HG03558 (cell line): ENCODE results near the gene AKAP13.
A peak's percentile ranks its signal among the peaks of the same experiment; 100 is the strongest.

ENCODE experiments used
- ATAC-seq: cut with Tn5 transposase; IDR thresholded peaks from one replicate; pipeline ENCODE4 v1.9.1; 2021; ENCODE audit warnings: moderate number of reproducible peaks; ENCODE audit not compliant: unreplicated experiment; ENCODE audit errors: extremely low read depth

The AKAP13 gene

GRCh38 chr15:85709250-85709649 lies 328.8 kb downstream of the AKAP13 start:
- no peak for ATAC-seq

DNA sequence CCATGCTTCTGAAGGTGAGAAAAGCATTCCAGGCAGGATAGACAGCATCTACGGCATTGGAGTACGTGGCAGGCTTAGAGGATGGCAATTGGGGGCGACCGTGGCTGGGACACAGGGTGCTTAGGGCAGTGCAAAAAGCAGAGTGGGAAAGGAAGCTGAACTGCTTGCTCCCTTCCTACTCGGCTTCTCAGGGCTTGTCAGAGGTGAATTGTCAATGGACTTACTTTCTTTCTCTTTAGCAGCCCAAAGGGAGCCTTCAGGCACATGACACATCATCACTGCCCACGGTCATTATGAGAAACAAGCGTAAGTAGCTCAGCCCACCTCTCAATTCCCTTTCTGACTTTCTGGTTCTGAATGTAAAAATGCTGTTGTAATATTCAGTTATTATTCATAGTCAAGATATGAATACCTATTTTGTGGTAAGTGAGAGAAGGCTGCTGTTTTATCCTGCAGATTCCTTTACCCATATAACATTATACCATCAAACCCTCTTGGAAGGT lies 330.0 kb downstream of the AKAP13 start:
- peak; percentile 50 for ATAC-seq

GRCh38 chr15:85711580-85712192 lies 331.3 kb downstream of the AKAP13 start:
- no peak for ATAC-seq

DNA sequence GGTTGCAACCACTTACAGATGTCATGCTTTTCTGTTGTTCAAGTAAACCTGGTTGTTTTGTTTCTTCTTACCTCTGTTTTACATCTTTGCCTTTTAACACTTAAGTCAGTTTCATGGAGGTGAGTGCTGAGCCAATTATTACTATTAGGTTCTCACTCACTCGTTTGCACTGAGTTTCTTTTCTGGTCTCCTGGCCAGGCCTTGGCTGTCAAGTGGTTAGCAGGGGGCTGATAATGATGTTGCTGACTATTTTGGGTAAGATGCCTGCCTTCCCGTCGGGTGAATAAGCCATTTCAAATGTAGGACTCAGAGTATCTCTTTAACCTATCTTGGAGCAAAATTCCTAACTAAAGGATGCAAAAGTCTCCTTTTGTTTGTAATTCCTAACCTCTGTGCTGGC lies 335.9 kb downstream of the AKAP13 start:
- no peak for ATAC-seq

- no peak for ATAC-seq
Measured at GRCh38 chr15:85717212-85717611, 336.8 kb downstream of the AKAP13 start.

- ATAC-seq, result no peak
Measured at GRCh38 chr15:85718271-85718971, 338.0 kb downstream of the AKAP13 start.

DNA sequence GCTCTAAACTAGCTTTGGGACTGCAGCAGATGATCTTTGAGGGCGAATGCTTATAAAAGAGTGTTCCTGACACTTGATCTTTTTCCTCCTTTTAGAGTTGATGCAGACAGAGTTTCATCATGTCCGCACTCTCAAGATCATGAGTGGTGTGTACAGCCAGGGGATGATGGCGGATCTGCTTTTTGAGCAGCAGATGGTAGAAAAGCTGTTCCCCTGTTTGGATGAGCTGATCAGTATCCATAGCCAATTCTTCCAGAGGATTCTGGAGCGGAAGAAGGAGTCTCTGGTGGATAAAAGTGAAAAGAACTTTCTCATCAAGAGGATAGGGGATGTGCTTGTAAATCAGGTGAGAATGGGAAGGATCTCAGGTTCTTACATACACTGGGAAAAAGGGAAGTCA lies 338.6 kb downstream of the AKAP13 start:
- no peak for ATAC-seq

GRCh38 chr15:85722374-85723152 lies 342.2 kb downstream of the AKAP13 start:
- ATAC-seq, result no peak

DNA sequence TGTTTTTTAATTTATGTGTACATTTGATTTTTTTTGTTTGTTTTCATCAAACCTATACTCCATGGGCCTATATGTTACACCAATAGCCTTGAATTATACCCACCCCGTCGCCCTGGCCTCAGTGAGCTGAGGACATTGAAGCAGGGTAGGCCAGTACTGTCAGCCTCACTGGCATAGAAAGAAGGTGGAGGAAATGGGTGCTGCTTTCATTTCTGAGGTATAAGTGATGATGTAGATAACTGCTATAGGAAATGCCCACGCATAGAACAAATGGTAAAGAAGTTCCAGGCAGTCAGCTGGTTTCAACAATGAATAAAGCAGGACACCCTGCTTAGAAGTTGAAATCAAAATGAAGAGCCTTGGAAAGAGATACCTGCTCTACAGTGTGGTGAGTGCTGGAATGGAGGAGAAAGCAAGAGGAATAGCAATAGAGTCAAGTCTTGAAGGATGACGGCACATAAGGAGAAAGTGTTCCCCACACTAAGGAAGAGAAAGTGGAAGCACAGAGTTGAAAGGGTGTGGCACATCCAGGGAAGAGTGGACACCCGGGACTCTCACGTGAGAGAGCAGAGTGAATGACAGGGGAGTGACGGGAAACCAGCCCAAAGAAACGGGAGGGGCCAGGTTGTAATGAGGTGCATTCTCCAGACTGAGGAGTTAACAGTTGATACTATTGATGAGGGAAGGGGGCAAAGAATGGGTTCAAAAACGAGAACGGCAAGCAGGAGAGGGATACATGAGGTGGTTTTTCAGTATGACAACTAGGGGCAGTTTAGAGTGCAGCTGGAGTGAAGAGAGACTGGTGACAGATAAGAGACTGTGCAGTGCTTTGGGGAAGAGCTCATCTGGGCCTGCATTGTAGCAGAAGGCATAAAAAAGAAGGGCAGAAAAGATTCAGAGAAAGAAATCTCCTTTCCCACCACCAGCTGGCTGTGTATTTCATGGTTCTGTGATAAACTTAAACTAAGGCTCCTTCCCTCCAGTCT lies 343.9 kb downstream of the AKAP13 start:
- ATAC-seq, result no peak

DNA sequence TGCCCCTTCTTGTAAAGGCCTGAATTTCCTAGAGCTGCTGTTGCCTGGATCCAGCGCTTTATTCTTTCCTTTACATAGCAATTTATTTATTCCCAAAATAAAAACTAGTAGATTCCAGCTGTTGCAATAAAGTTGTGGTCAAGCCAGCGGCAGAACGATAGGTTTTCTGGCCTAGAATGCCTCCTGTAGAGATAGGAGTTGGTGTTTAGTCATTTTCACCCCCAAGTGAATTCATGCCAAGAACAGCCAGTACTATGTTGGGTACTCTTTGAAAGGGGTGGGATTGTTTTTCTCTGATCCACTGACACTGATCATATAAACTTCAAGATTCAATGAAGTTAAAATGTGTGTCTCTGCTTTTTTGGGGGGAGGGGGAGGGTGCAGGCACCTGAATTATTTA lies 344.6 kb downstream of the AKAP13 start:
- ATAC-seq, result no peak

GRCh38 chr15:85725564-85725963 lies 345.2 kb downstream of the AKAP13 start:
- ATAC-seq, result no peak

DNA sequence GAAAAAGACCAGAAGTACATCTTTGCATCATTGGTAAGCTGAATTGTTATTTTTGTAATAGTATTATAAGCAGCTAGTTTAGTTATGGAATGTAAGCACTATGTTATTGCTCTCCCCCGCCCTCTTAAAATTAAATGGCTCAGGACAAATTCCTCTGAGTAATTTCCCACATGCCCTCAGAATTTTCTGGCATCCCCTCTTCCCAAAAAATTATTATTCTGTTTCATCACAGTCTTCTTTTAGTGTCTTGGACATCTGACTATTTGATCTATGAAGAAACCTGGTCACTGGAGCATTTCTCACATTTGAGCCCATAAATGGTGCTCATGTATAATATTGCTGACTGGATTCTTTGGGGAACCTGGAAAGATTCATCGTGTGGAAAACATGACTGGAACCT lies 346.1 kb downstream of the AKAP13 start:
- ATAC-seq, result no peak

GRCh38 chr15:85727068-85727467 lies 346.7 kb downstream of the AKAP13 start:
- no peak for ATAC-seq

GRCh38 chr15:85730001-85730820 lies 349.8 kb downstream of the AKAP13 start:
- ATAC-seq, result no peak

DNA sequence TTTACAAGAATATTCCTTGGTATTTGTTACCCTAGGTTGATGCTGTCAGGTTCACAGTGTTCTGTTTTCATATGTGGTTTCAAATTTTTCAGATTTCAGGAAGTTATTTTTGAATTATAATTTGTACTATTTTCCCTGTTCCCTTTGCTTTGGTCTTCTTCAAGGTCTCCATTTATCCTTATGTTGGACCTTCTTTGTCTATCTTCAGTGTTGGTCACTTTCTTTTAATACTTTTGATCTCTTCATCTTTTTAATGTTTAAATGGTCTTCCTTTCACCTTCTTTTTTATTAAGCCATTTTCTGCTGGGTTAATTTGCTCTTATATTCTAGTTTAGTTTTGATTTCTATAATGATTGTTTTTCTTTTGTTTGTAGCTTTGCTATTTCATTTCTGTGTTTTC lies 353.0 kb downstream of the AKAP13 start:
- no peak for ATAC-seq

DNA sequence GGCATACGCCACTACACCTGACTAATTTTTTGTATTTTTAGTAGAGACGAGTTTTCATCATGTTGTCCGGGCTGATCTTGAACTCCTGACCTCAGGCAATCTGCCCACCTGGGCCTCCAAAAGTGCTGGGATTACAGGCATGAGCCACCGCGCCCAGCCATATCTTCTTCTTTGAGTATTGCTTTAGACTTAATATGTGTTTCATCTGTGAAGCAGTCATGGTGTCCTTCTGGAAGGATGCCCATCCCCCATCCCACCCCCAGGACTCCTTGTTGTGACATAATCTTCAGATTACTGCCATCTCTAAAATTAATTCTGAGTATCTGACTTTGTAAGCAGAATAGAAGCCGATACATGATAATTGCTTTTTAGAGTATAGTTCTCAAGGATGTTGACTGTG lies 356.7 kb downstream of the AKAP13 start:
- ATAC-seq, result no peak

- ATAC-seq, result no peak
Measured at GRCh38 chr15:85741021-85741421, 360.6 kb downstream of the AKAP13 start.

DNA sequence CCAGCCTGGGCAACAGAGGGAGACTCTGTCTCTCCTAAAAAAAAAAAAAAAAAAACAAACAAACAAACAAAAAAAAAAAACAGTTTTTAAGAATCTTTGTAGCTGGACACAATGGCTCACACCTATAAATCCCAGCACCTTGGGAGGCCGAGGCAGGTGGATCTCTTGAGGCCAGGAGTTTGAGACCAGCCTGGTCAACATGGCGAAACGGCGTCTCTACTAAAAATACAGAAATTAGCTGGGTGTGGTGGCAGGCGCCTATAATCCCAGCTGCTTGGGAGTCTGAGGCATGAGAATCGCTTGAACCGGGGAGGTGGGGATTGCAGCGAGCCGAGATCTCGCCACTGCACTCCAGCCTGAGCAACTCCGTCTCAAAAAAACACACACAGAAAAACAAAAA lies 361.3 kb downstream of the AKAP13 start:
- no peak for ATAC-seq

DNA sequence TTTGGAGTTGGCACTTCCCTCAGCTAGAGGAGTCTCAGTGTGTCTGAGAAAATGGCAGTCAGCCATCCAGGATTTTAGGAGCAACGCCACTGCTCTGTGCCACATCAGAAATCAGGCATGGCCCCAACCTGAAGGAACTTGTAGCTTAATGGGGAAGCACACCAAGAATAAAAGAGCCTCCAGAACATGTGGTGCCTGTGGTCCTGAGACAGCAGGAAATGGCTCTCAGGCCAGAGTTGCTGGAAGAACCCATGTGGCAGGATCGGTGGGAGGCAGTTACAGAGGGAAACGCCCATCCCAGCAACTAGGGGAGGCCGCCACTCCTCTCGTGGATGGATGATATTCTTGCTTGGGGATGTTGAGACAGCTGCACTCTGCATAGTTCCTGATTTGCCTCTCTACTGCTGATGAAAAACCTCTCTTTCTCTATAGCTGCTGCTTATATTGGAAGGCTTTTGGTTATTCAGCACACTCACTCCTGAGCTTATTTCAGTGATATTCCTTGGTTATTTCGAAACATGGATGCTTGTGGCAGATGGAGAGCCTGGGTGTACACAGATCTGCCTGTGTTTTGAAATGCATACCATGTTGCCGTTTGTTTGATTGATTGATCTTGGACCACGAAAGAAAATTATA lies 361.9 kb downstream of the AKAP13 start:
- no peak for ATAC-seq
